ENCODE data around the gene LAMA3.

DNA sequence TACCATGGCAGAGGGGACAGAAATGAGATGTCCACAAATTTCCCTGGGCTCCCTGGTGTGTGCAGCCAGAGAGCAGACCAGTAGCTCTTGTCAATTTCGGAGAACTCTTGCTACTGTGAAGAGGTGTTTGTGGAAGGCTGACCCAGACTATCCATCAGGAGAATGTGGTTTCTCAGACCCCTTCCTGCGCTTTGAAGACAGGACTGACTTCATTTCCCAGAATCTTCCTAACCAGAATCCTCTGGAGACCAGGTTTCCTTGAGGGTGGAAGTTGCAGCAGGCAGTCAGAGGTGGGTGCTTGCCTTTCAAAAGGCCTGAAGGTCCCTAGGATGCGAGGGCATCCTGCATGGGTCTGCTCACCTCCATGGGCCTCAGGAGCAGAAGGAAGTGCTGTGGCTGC is 121.9 kb downstream of the LAMA3 start:
- TF ChIP-seq, protein P1, sequence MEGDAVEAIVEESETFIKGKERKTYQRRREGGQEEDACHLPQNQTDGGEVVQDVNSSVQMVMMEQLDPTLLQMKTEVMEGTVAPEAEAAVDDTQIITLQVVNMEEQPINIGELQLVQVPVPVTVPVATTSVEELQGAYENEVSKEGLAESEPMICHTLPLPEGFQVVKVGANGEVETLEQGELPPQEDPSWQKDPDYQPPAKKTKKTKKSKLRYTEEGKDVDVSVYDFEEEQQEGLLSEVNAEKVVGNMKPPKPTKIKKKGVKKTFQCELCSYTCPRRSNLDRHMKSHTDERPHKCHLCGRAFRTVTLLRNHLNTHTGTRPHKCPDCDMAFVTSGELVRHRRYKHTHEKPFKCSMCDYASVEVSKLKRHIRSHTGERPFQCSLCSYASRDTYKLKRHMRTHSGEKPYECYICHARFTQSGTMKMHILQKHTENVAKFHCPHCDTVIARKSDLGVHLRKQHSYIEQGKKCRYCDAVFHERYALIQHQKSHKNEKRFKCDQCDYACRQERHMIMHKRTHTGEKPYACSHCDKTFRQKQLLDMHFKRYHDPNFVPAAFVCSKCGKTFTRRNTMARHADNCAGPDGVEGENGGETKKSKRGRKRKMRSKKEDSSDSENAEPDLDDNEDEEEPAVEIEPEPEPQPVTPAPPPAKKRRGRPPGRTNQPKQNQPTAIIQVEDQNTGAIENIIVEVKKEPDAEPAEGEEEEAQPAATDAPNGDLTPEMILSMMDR (IDR thresholded peaks at IDR 0.05) = no peak
- TF ChIP-seq POLR2A (IDR thresholded peaks at IDR 0.05) = no peak

Data from Peyer's patch (tissue), 4 donors.